C4-2B (cell line): ENCODE measurements around the gene SRCIN1.

Source experiments
- H3K27ac ChIP-seq: fragments of 450-650 bp; 2 replicates; pipeline ENCODE4 v1.5.1; 2017
- CTCF ChIP-seq: fragments of 450-650 bp; conservative IDR thresholded peaks from 2 replicates; pipeline ENCODE4 v1.5.1; 2017; ENCODE audit warnings: mild to moderate bottlenecking
- ZFX ChIP-seq: fragments of 450-650 bp; IDR thresholded peaks from 2 replicates; pipeline ENCODE4 v1.6.1; 2017

The SRCIN1 gene

GRCh38 chr17:38559051-38559879 lies 46.5 kb downstream of the SRCIN1 start:
- H3K27ac ChIP-seq = no peak overlapping the region
- no peak for TF ChIP-seq ZFX
- TF ChIP-seq CTCF = no peak

GRCh38 chr17:38558728-38559050 lies 47.1 kb downstream of the SRCIN1 start:
- TF ChIP-seq CTCF = no peak
- no peak for TF ChIP-seq ZFX
- H3K27ac ChIP-seq = no peak overlapping the region

GRCh38 chr17:38557836-38558727 lies 47.7 kb downstream of the SRCIN1 start:
- H3K27ac ChIP-seq = no peak overlapping the region; the same call in 1 of the 2 replicates
- peak; percentile 99 for TF ChIP-seq CTCF
- TF ChIP-seq ZFX = no peak

GRCh38 chr17:38557396-38557795 lies 48.4 kb downstream of the SRCIN1 start:
- no peak for TF ChIP-seq CTCF
- no peak for TF ChIP-seq ZFX
- no peak overlapping the region; the same call in 1 of the 2 replicates for H3K27ac ChIP-seq

GRCh38 chr17:38556239-38556638 lies 49.5 kb downstream of the SRCIN1 start:
- TF ChIP-seq CTCF (no peak), ZFX (no peak)
- H3K27ac ChIP-seq = no peak overlapping the region

GRCh38 chr17:38554430-38555350 lies 51.1 kb downstream of the SRCIN1 start:
- no peak overlapping the region for H3K27ac ChIP-seq
- no peak for TF ChIP-seq CTCF
- no peak for TF ChIP-seq ZFX
